GM18867 (cell line): Measurements from ENCODE around the gene PRR5.

Source experiments
- ATAC-seq: cut with Tn5 transposase; IDR thresholded peaks from one replicate; pipeline ENCODE4 v1.9.1; 2021; ENCODE audit warnings: mild to moderate bottlenecking, moderate library complexity; ENCODE audit not compliant: unreplicated experiment

The PRR5 gene

GRCh38 chr22:44752285-44753188, 50.5 kb downstream of the PRR5 start, which contains the start of gene ARHGAP8:
TSS of gene ARHGAP8 (plus strand) at chr22:44752575. CDS start at chr22:44786528, 33,953 bp downstream.
- no peak for ATAC-seq

- ATAC-seq = no peak
Observed at GRCh38 chr22:44753189-44754042, 51.4 kb downstream of the PRR5 start.

GRCh38 chr22:44754998-44755397, 53.0 kb downstream of the PRR5 start:
- no peak for ATAC-seq

- no peak for ATAC-seq
Observed at GRCh38 chr22:44755417-44755816, 53.4 kb downstream of the PRR5 start.

GRCh38 chr22:44755956-44756361, 54.0 kb downstream of the PRR5 start:
- no peak for ATAC-seq

GRCh38 chr22:44758344-44758973, 56.5 kb downstream of the PRR5 start:
- ATAC-seq = no peak

- no peak for ATAC-seq
Observed at GRCh38 chr22:44759001-44759400, 57.0 kb downstream of the PRR5 start.

- no peak for ATAC-seq
Observed at GRCh38 chr22:44759430-44760310, 57.7 kb downstream of the PRR5 start.

GRCh38 chr22:44760476-44760875, 58.5 kb downstream of the PRR5 start:
- no peak for ATAC-seq

GRCh38 chr22:44761025-44761424, 59.0 kb downstream of the PRR5 start:
- ATAC-seq = no peak

GRCh38 chr22:44764373-44764772, 62.4 kb downstream of the PRR5 start:
- ATAC-seq = no peak

GRCh38 chr22:44764974-44765373, 63.0 kb downstream of the PRR5 start:
- no peak for ATAC-seq

- no peak for ATAC-seq
Observed at GRCh38 chr22:44765571-44766285, 63.7 kb downstream of the PRR5 start.

- no peak for ATAC-seq
Observed at GRCh38 chr22:44773082-44773481, 71.1 kb downstream of the PRR5 start.

GRCh38 chr22:44775862-44776261, 73.9 kb downstream of the PRR5 start:
- no peak for ATAC-seq

GRCh38 chr22:44776605-44777363, 74.8 kb downstream of the PRR5 start:
- no peak for ATAC-seq

- ATAC-seq = no peak
Observed at GRCh38 chr22:44777364-44777755, 75.4 kb downstream of the PRR5 start.

- no peak for ATAC-seq
Observed at GRCh38 chr22:44780876-44781449, 79.0 kb downstream of the PRR5 start.
